Measurements from ENCODE around the gene KANK4.

KANK4 gene

GRCh38 chr1:62196086-62196690, 123.0 kb downstream of the KANK4 start:
- DNase-seq, result no peak

- no peak for DNase-seq
Measured at GRCh38 chr1:62194651-62195544, 124.3 kb downstream of the KANK4 start, which contains the start of gene L1TD1. Gene L1TD1, plus strand, starts transcription at chr1:62194849. Its CDS starts 11,780 bp downstream, at chr1:62206629.

GRCh38 chr1:62188111-62188510, 131.1 kb downstream of the KANK4 start:
- DNase-seq, result no peak

GRCh38 chr1:62187548-62187947, 131.7 kb downstream of the KANK4 start:
- DNase-seq, result no peak
